Aorta (tissue), 5 donors: ENCODE data around the gene TPBGL. TPM values are rescaled to one million over a fixed set of nuclear protein-coding genes. Genes with fewer than 3 reads are reported as not detected.

Experiments
- ATAC-seq: fragments of 200-7000 bp; cut with Tn5 transposase; one replicate; pipeline ENCODE4 v1.9.1; 2022; ENCODE audit warnings: moderate library complexity; ENCODE audit not compliant: low FRiP score
- DNase-seq, 2 donors: peaks; one replicate each; pipeline ENCODE4 v3.0.0-alpha.2; 2020
- H3K27ac ChIP-seq, 2 donors: one replicate each; pipeline ENCODE4 v1.5.1; 2013; ENCODE audit warnings: low read length in 2 of 2, mild to moderate bottlenecking in 2 of 2, moderate library complexity in 2 of 2, control low read depth in 1 of 2, inconsistent platforms in 1 of 2, low read depth in 1 of 2
- H3K27me3 ChIP-seq, 2 donors: one replicate each; pipeline ENCODE4 v1.6.1; 2013; ENCODE audit warnings: control low read depth in 1 of 2, low read length in 1 of 2, mild to moderate bottlenecking in 1 of 2, moderate library complexity in 1 of 2; ENCODE audit not compliant: insufficient read depth in 2 of 2, control insufficient read depth in 1 of 2
- H3K36me3 ChIP-seq, 2 donors: one replicate each; pipeline ENCODE4 v1.6.1; 2013; ENCODE audit warnings: control low read depth in 1 of 2, low read length in 1 of 2, mild to moderate bottlenecking in 1 of 2; ENCODE audit not compliant: insufficient read depth in 2 of 2, control insufficient read depth in 1 of 2
- H3K4me1 ChIP-seq, 2 donors: one replicate each; pipeline ENCODE4 v1.6.1; 2013; ENCODE audit warnings: low read length in 2 of 2, control low read depth in 1 of 2, mild to moderate bottlenecking in 1 of 2, moderate library complexity in 1 of 2; ENCODE audit not compliant: insufficient read depth in 2 of 2, control insufficient read depth in 1 of 2
- H3K4me3 ChIP-seq, 2 donors: one replicate each; pipeline ENCODE4 v1.5.1; 2013; ENCODE audit warnings: low read length in 2 of 2, control low read depth in 1 of 2, mild to moderate bottlenecking in 1 of 2
- H3K9me3 ChIP-seq: one replicate; pipeline ENCODE4 v1.6.1; 2013; ENCODE audit warnings: mild to moderate bottlenecking, low read length; ENCODE audit not compliant: control insufficient read depth
- WGBS, 2 donors: extraction: QIAGEN DNeasy Blood & Tissue Kit; methylation state at CpG; one replicate each; pipeline ENCODE4 v1.1.7; 2013; 5-methylcytosine and 5-hydroxymethylcytosine counted together
- intact Hi-C, 2 donors: fragments of 100-400 bp; cut with DNase I; formaldehyde crosslinking; loops; one replicate each; pipeline versions ENCODE4 v1.14.2 to v1.15.0; 2022
- long read RNA-seq, 2 donors: library from polyadenylated mRNA; unstranded; transcript quantifications; one replicate each; pipeline ENCODE4 v2.0.0, GENCODE V29; 2020 to 2021
- polyA plus RNA-seq, 2 donors: library from polyadenylated mRNA; stranded (reverse); fragments of 200-250 nt; gene quantifications; one replicate each; pipeline ENCODE4 v1.2.3, GENCODE V29; 2013
- total RNA-seq, 2 donors: library from RNA; stranded (reverse); fragmentation: NEBNext Ultra II Directional; extraction: Animal tissue kit (Norgen Biotek cat#: 25700); gene quantifications; one replicate each; pipeline ENCODE4 v1.2.1, GENCODE V29; 2021
- donor health status: healthy with polysubstance abuse.
- donor health status: Bipolar disorder and iron deficiency.
- donor health status: DM: no; HTN: no; CAD: no.
- donor health status: DM: no; HTN: no; CAD: no.
- donor health status: DM: yes; HTN: yes; CAD: no.

Gene TPBGL
- total RNA-seq: under 1 TPM; 0.30 to 0.36 TPM
- not detected for polyA plus RNA-seq
- long read RNA-seq, donor 1: 0 reads
- long read RNA-seq, donor 2, partial matches to known transcripts: 0 of 1 reads
- long read RNA-seq, donor 2, other reads (novel, unspliced or antisense): 0 of 1 reads

- no peaks in the 10 kb centered on the region for H3K4me1 ChIP-seq
- H3K36me3 ChIP-seq: no peaks in the 10 kb centered on the region
- H3K9me3 ChIP-seq: no peaks in the 10 kb centered on the region
- ATAC-seq (no peak), DNase-seq (no peak)
- intact Hi-C loops: no loop called here
- no peak within 1 kb of the TSS for H3K27ac ChIP-seq
- WGBS, 2 donors: 3 to 4% methylated on average over 34 to 58 of the region's 58 CpGs
- peak within 1 kb of the TSS; percentile 2 to 22 for H3K4me3 ChIP-seq
- H3K27me3 ChIP-seq: no peaks in the 10 kb centered on the region
Observed at GRCh38 chr11:75240311-75241035, at the start of gene TPBGL. Gene TPBGL (plus strand): TSS chr11:75240774. CDS start chr11:75241050, 276 bp downstream.

GRCh38 chr11:75191330-75191717, 49.2 kb upstream of the TPBGL start:
- Histone ChIP-seq H3K4me3 (no peak overlapping the region), H3K4me1 (no peaks in the 10 kb centered on the region), H3K36me3 (no peaks in the 10 kb centered on the region), H3K27ac (no peak overlapping the region), H3K27me3 (no peaks in the 10 kb centered on the region), H3K9me3 (no peaks in the 10 kb centered on the region)
- intact Hi-C loops: no loop called here
- ATAC-seq (no peak), DNase-seq (peak in 1 of 2 donors; percentile 19)
- 44 to 47% methylated on average over 3 of the region's 3 CpGs for WGBS, 2 donors

DNA sequence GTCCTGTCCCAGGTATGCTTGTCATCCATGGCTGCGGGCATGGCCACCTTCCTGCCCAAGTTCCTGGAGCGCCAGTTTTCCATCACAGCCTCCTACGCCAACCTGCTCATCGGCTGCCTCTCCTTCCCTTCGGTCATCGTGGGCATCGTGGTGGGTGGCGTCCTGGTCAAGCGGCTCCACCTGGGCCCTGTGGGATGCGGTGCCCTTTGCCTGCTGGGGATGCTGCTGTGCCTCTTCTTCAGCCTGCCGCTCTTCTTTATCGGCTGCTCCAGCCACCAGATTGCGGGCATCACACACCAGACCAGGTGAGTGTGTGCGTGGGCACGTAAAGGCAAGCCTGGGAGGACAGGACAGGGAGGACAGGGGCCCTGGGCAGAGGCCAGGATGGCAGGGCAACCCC, 47.3 kb upstream of the TPBGL start:
- H3K27me3 ChIP-seq: no peaks in the 10 kb centered on the region
- H3K9me3 ChIP-seq: no peaks in the 10 kb centered on the region
- H3K4me1 ChIP-seq: no peaks in the 10 kb centered on the region
- intact Hi-C loops: no loop called here
- no peak for DNase-seq
- H3K4me3 ChIP-seq: no peak overlapping the region
- H3K36me3 ChIP-seq: no peaks in the 10 kb centered on the region
- ATAC-seq: no peak
- 98 to 100% methylated on average over 15 of the region's 15 CpGs for WGBS, 2 donors
- no peak overlapping the region for H3K27ac ChIP-seq

GRCh38 chr11:75193711-75194110, 46.9 kb upstream of the TPBGL start:
- intact Hi-C loops: no loop called here
- ATAC-seq (no peak), DNase-seq (no peak)
- Histone ChIP-seq H3K4me3 (no peak overlapping the region), H3K4me1 (no peaks in the 10 kb centered on the region), H3K9me3 (no peaks in the 10 kb centered on the region), H3K27ac (no peak overlapping the region), H3K27me3 (no peaks in the 10 kb centered on the region), H3K36me3 (no peaks in the 10 kb centered on the region)
- WGBS, 2 donors: 72 to 73% methylated on average over 2 of the region's 2 CpGs

DNA sequence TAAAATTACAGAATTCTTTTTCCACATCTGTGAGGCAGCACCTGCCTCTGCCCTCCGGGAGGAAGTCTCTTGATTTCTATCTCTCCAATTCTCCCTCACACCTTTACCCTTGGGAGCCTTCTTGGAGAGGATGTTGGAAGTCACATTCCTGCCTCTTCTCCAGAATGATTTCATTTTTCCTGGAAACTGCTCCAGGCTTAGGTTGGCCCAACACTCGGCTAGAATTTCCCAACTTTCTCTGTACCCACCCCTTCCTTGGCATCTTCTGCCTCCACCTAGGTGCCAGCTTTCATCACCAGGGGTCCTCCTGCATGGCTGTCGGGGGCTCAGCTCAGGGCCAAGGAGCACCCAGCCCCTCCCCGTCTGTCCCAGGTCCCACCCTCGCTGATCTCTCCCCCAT, 46.4 kb upstream of the TPBGL start:
- Histone ChIP-seq H3K4me1 (no peaks in the 10 kb centered on the region), H3K4me3 (no peak overlapping the region), H3K27me3 (no peaks in the 10 kb centered on the region), H3K27ac (no peak overlapping the region), H3K36me3 (no peaks in the 10 kb centered on the region), H3K9me3 (no peaks in the 10 kb centered on the region)
- ATAC-seq: no peak
- DNase-seq: no peak
- intact Hi-C loops: no loop called here
- 7 to 13% methylated on average over 5 of the region's 5 CpGs for WGBS, 2 donors

DNA sequence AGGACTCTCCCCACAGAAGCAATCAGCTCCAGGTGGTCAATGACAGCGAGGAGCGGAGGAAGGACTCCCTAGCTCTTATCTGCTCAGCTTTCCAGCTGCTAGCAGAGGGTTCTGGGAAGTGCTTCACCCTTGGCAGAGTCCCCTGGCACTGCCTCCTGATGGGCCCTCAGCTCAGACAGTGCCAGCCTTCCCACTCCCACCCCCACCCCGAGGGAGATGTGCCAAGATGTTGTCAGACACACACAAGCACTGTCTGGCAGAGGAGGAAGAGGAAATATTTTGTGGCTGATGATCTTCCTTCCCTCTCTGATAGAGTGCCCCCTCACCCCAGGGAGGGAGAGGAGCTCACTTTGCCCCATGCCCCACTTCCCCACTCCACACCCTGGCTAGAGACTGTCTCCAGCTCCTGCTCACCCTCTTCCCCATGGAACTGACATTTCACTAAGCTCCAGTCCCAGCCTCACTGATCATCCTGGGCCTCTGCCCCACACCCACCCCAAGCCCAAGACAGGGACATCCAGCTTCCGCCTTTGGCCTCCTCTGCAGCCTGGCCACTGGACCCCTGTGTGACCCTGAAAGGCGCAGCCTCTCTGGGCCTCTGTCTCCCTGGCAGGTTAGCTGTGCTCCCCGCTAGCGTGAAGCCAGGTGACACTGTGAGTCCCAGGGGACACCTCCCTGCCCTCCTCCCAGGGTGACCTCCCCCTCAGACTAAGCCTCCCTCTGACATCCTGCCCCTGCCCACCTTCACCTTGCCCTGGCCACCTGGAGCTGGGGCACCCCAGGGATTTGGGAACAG, 45.2 kb upstream of the TPBGL start:
- Histone ChIP-seq H3K4me1 (no peaks in the 10 kb centered on the region), H3K4me3 (no peak overlapping the region), H3K36me3 (no peaks in the 10 kb centered on the region), H3K9me3 (no peaks in the 10 kb centered on the region), H3K27ac (no peak overlapping the region), H3K27me3 (no peaks in the 10 kb centered on the region)
- ATAC-seq (peak; percentile 11), DNase-seq (peak; percentile 81 to 85)
- intact Hi-C loops: loop anchor here in 1 of 2 donors (5.0 kb wide), 1 partner anchor 53 kb away; no protein-coding TSS in a partner anchor
- 56 to 59% methylated on average over 7 of the region's 7 CpGs for WGBS, 2 donors

- H3K36me3 ChIP-seq: no peaks in the 10 kb centered on the region
- H3K4me3 ChIP-seq: no peak overlapping the region
- H3K27me3 ChIP-seq: no peaks in the 10 kb centered on the region
- intact Hi-C loops: loop anchor here in 1 of 2 donors (5.0 kb wide), 1 partner anchor 54 kb away; no protein-coding TSS in a partner anchor
- DNase-seq (no peak), ATAC-seq (no peak)
- H3K4me1 ChIP-seq: no peaks in the 10 kb centered on the region
- 84 to 87% methylated on average over 8 of the region's 8 CpGs for WGBS, 2 donors
- H3K27ac ChIP-seq: no peak overlapping the region
- no peaks in the 10 kb centered on the region for H3K9me3 ChIP-seq
Observed at GRCh38 chr11:75196426-75196825, 44.1 kb upstream of the TPBGL start.

DNA sequence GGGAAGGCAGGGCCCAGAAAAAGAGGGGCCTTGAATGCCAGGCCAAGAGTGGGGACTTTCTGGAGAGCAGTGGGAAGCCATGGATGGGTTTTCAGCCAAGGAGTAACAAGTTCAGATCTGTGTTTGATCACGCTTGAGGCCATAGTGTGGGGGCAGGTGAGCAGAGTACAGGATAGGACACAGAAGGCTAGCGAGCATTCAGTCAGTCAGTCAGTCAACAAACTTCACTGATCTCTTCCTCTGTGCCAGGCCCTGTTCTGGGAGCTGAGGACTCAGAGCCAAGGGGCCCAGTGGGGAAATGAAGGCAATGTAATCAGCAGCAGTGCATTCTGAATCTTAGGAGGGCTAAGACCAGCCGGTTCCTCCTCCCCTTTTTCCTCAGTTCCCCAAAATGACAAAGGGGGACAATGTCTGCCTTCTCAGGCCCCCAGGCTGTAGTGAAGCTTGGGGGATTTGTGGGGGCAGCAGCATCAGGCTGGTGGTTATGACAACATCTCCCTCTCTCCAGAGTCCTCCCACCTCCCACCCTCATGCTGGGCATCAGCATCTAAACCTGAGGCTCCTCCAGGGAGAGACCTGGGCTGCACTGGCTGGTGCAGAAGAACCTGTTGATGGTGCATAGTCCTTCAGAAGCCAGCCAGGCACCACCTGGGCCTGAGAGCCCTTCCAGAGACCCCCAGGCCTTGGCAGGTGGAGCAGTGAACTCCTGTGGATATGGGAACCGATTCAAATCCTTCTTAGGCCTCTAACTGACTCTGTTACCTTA, 42.9 kb upstream of the TPBGL start:
- Histone ChIP-seq H3K9me3 (no peaks in the 10 kb centered on the region), H3K36me3 (no peaks in the 10 kb centered on the region), H3K4me1 (no peaks in the 10 kb centered on the region), H3K27ac (no peak overlapping the region), H3K4me3 (no peak overlapping the region), H3K27me3 (no peaks in the 10 kb centered on the region)
- DNase-seq (no peak), ATAC-seq (no peak)
- WGBS, 2 donors: 88 to 93% methylated on average over 4 of the region's 4 CpGs
- intact Hi-C loops: loop anchor here in 1 of 2 donors (5.0 kb wide), 1 partner anchor 55 kb away; no protein-coding TSS in a partner anchor
